IMR-90 (cell line): ENCODE data around the gene IRGQ. TPM values are rescaled to one million over a fixed set of nuclear protein-coding genes. Genes with fewer than 3 reads are reported as not detected.

Source experiments
- ATAC-seq: fragments of 200-7000 bp; cut with Tn5 transposase; 2 replicates; pipeline ENCODE4 v1.9.1; 2020; ENCODE audit warnings: low read depth, mild to moderate bottlenecking, moderate library complexity
- BruUV-seq: library from RNA; stranded (reverse); fragments of 400-500 nt; replicated peaks from 2 replicates; lab custom pipeline; 2021; lab: Mats Ljungman, UMichigan
- CTCF ChIA-PET: fragments of 300-600 bp; formaldehyde crosslinking; extraction: SDS; loops from one replicate; lab custom pipeline; 2021; ENCODE audit warnings: antibody characterized with exemption; lab: Yijun Ruan, JAX
- POLR2A ChIA-PET: fragments of 300-600 bp; sonication (Branson Sonifier 250); formaldehyde crosslinking; loops from one replicate; lab custom pipeline; 2022; ENCODE audit warnings: antibody characterized with exemption; ENCODE audit not compliant: unreplicated experiment; lab: Charles Lee
- DNase-seq: peaks from one replicate; pipeline ENCODE4 v3.0.0; 2013
- H2AFZ ChIP-seq: replicated peaks from 2 replicates; pipeline ENCODE3; 2013; ENCODE audit warnings: low read length, mild to moderate bottlenecking; ENCODE audit not compliant: poor library complexity
- H2AK5ac ChIP-seq: 2 replicates; pipeline ENCODE4 v1.6.1; 2013; ENCODE audit warnings: low read depth, low read length, inconsistent platforms
- H2AK9ac ChIP-seq: replicated peaks from 2 replicates; pipeline ENCODE3; 2013; ENCODE audit warnings: mild to moderate bottlenecking, low read depth, low read length, moderate library complexity; ENCODE audit not compliant: poor library complexity
- H2BK120ac ChIP-seq: 2 replicates; pipeline ENCODE4 v1.6.1; 2013; ENCODE audit warnings: low read depth, low read length, inconsistent platforms
- H2BK15ac ChIP-seq: 3 replicates; pipeline ENCODE4 v1.6.1; 2013; ENCODE audit warnings: low read depth, low read length, inconsistent platforms
- H2BK20ac ChIP-seq: 2 replicates; pipeline ENCODE4 v1.6.1; 2013; ENCODE audit warnings: low read depth, mild to moderate bottlenecking, inconsistent platforms, low read length, moderate library complexity
- H2BK5ac ChIP-seq: 2 replicates; pipeline ENCODE4 v1.6.1; 2013; ENCODE audit warnings: mild to moderate bottlenecking, low read depth, low read length, inconsistent platforms; ENCODE audit not compliant: poor library complexity, severe bottlenecking
- H3K14ac ChIP-seq: replicated peaks from 2 replicates; pipeline ENCODE4 v1.6.1; 2013; ENCODE audit warnings: low read depth, low read length, inconsistent platforms
- H3K18ac ChIP-seq: 2 replicates; pipeline ENCODE4 v1.6.1; 2013; ENCODE audit warnings: low read depth, low read length, control low read depth
- H3K23ac ChIP-seq: 2 replicates; pipeline ENCODE4 v1.6.1; 2013; ENCODE audit warnings: low read depth, low read length, inconsistent platforms
- H3K27ac ChIP-seq: 2 replicates; pipeline ENCODE4 v1.5.1; 2013; ENCODE audit warnings: mild to moderate bottlenecking, control low read depth, low read length; ENCODE audit not compliant: insufficient read depth
- H3K27me3 ChIP-seq: 2 replicates; pipeline ENCODE4 v1.6.1; 2013; ENCODE audit warnings: low read length; ENCODE audit not compliant: control insufficient read depth, insufficient read depth
- H3K36me3 ChIP-seq: 2 replicates; pipeline ENCODE4 v1.6.1; 2013; ENCODE audit warnings: low read length, mixed read lengths; ENCODE audit not compliant: control insufficient read depth, insufficient read depth
- H3K4ac ChIP-seq: 2 replicates; pipeline ENCODE4 v1.6.1; 2013; ENCODE audit warnings: low read depth, low read length, inconsistent platforms
- H3K4me1 ChIP-seq: 2 replicates; pipeline ENCODE4 v1.6.1; 2013; ENCODE audit warnings: low read length, mixed read lengths; ENCODE audit not compliant: control insufficient read depth, insufficient read depth
- H3K4me2 ChIP-seq: 2 replicates; pipeline ENCODE4 v1.6.1; 2013; ENCODE audit warnings: low read depth, mild to moderate bottlenecking, control low read depth, low read length, moderate library complexity
- H3K4me3 ChIP-seq: 2 replicates; pipeline ENCODE4 v1.5.1; 2013; ENCODE audit warnings: low read depth, mild to moderate bottlenecking, control low read depth, low read length, moderate library complexity; ENCODE audit not compliant: insufficient read depth
- H3K56ac ChIP-seq: 2 replicates; pipeline ENCODE4 v1.6.1; 2013; ENCODE audit warnings: low read length, inconsistent platforms; ENCODE audit not compliant: insufficient read depth; ENCODE audit errors: extremely low read depth
- H3K79me1 ChIP-seq, 2 experiments: 2 replicates each; pipeline ENCODE4 v1.6.1; 2013; ENCODE audit warnings: low read length in 2 of 2, inconsistent platforms in 1 of 2, low read depth in 1 of 2
- H3K9ac ChIP-seq: 2 replicates; pipeline ENCODE4 v1.6.1; 2013; ENCODE audit warnings: low read depth, low read length, control low read depth
- H3K9me1 ChIP-seq: 2 replicates; pipeline ENCODE4 v1.6.1; 2013; ENCODE audit warnings: low read length, inconsistent platforms; ENCODE audit not compliant: insufficient read depth
- H3K9me3 ChIP-seq: 2 replicates; pipeline ENCODE4 v1.6.1; 2013; ENCODE audit warnings: low read length; ENCODE audit not compliant: control insufficient read depth, insufficient read depth
- H4K20me1 ChIP-seq: 2 replicates; pipeline ENCODE4 v1.6.1; 2013; ENCODE audit warnings: low read length, inconsistent platforms; ENCODE audit not compliant: insufficient read depth
- H4K5ac ChIP-seq: 2 replicates; pipeline ENCODE4 v1.6.1; 2013; ENCODE audit warnings: mild to moderate bottlenecking, low read depth, low read length, control low read depth
- H4K8ac ChIP-seq, 2 experiments: 2 replicates each; pipeline ENCODE4 v1.6.1; 2013; ENCODE audit warnings: low read depth in 2 of 2, low read length in 2 of 2, control low read depth in 1 of 2, inconsistent platforms in 1 of 2
- H4K91ac ChIP-seq: 2 replicates; pipeline ENCODE4 v1.6.1; 2013; ENCODE audit warnings: low read depth, low read length, inconsistent platforms; ENCODE audit not compliant: insufficient read depth
- CTCF ChIP-seq: conservative IDR thresholded peaks from 2 replicates; pipeline ENCODE4 v1.5.1; 2012; ENCODE audit warnings: mild to moderate bottlenecking, low read depth, low read length, improper control_type of control experiment
- ELK1 ChIP-seq: fragments of 150-350 bp; IDR thresholded peaks from 2 replicates; pipeline ENCODE4 v1.6.1; 2016; ENCODE audit warnings: low read depth, mild to moderate bottlenecking, low read length, moderate library complexity, borderline replicate concordance
- MAFK ChIP-seq: IDR thresholded peaks from 2 replicates; pipeline ENCODE4 v1.6.1; 2012; ENCODE audit warnings: low read depth, low read length, improper control_type of control experiment
- POLR2A ChIP-seq: IDR thresholded peaks from 2 replicates; pipeline ENCODE4 v1.6.1; 2012; ENCODE audit warnings: mild to moderate bottlenecking, low read depth, low read length
- RAD21 ChIP-seq: IDR thresholded peaks from 2 replicates; pipeline ENCODE4 v1.6.1; 2012; ENCODE audit warnings: low read length, improper control_type of control experiment
- RCOR1 ChIP-seq: IDR thresholded peaks from 2 replicates; pipeline ENCODE4 v1.6.1; 2012; ENCODE audit warnings: mild to moderate bottlenecking, low read length, improper control_type of control experiment; ENCODE audit not compliant: insufficient replicate concordance
- SMC3 ChIP-seq: fragments of 150-350 bp; IDR thresholded peaks from 2 replicates; pipeline ENCODE4 v1.6.1; 2016; ENCODE audit warnings: low read depth, mild to moderate bottlenecking, antibody characterized with exemption, low read length, moderate library complexity
- USF2 ChIP-seq: fragments of 150-350 bp; IDR thresholded peaks from 2 replicates; pipeline ENCODE4 v1.6.1; 2017; ENCODE audit warnings: mild to moderate bottlenecking, antibody characterized with exemption, low read length, low read depth
- WGBS, 2 experiments: methylation state at CpG; one replicate each; pipeline versions ENCODE4 v1.1.5 to v1.1.7; 2013; ENCODE audit warnings: missing lambda C conversion rate in 2 of 2; ENCODE audit not compliant: insufficient read length in 1 of 2; ENCODE audit errors: extremely low coverage in 2 of 2; 5-methylcytosine and 5-hydroxymethylcytosine counted together
- dilution Hi-C: fragments of 300-500 bp; cut with HindIII; formaldehyde crosslinking; loops from one replicate; pipeline ENCODE4 v1.14.3; 2018; ENCODE audit warnings: low sequenced_read_pairs; ENCODE audit not compliant: unreplicated experiment
- in situ Hi-C: fragments of 300-500 bp; cut with MboI; formaldehyde crosslinking; loops from 3 replicates; pipeline ENCODE4 v1.14.3; 2019; ENCODE audit warnings: low sequenced_read_pairs, inconsistent platforms, mixed read lengths
- intact Hi-C: fragments of 100-400 bp; cut with micrococcal nuclease; formaldehyde crosslinking; loops from 2 replicates; pipeline ENCODE4 v1.10.0; 2022
- polyA plus RNA-seq, 3 experiments: library from polyadenylated mRNA; depleted of rRNA; stranded (reverse); fragments of >200 nt; gene quantifications; 2 replicates each; pipeline ENCODE4 v1.2.3, GENCODE V29; 2012; ENCODE audit warnings: low replicate concordance in 1 of 3
- total RNA-seq: library from RNA; depleted of rRNA; stranded (reverse); fragments of >200 nt; gene quantifications from 2 replicates; pipeline ENCODE4 v1.2.3, GENCODE V29; 2012

Gene IRGQ
- total and polyA plus RNA-seq, 2 of the 4 experiments (the other 2 are of a cell fraction): 9.0 to 9.9 TPM

GRCh38 chr19:43545276-43545675, 50.7 kb downstream of the IRGQ start:
- H4K8ac ChIP-seq: no peak overlapping the region
- no peaks in the 10 kb centered on the region for H3K9me3 ChIP-seq
- no peak overlapping the region for H4K5ac ChIP-seq
- no peak overlapping the region for H2AK5ac ChIP-seq
- H3K36me3 ChIP-seq: peaks cover 33% of the 10 kb centered on the region
- H2BK120ac ChIP-seq: no peak overlapping the region
- dilution Hi-C loops: no loop called here
- H2BK5ac ChIP-seq: no peak overlapping the region
- H4K91ac ChIP-seq: no peak overlapping the region
- no peak for TF ChIP-seq POLR2A
- no peak for TF ChIP-seq SMC3
- TF ChIP-seq ELK1: no peak
- no peak for TF ChIP-seq USF2
- TF ChIP-seq RAD21: no peak
- TF ChIP-seq CTCF: no peak
- TF ChIP-seq RCOR1: no peak
- no peak for TF ChIP-seq MAFK
- no peak overlapping the region for H2BK15ac ChIP-seq
- ATAC-seq: no peak
- H3K56ac ChIP-seq: no peak overlapping the region
- H2AFZ ChIP-seq: no peak overlapping the region
- in situ Hi-C loops: no loop called here
- H3K4me2 ChIP-seq: no peak overlapping the region
- no peaks in the 10 kb centered on the region for H3K9me1 ChIP-seq
- H3K9ac ChIP-seq: no peak overlapping the region
- no TSS peak for BruUV-seq
- H3K27me3 ChIP-seq: no peaks in the 10 kb centered on the region
- no peak overlapping the region for H3K18ac ChIP-seq
- no peak overlapping the region for H3K4me3 ChIP-seq
- no peak overlapping the region for H3K14ac ChIP-seq
- H3K4me1 ChIP-seq: no peaks in the 10 kb centered on the region
- H2BK20ac ChIP-seq: no peak overlapping the region
- POLR2A ChIA-PET: no interaction called here
- 83% methylated on average over 2 of the region's 5 CpGs; no CpG with 5 or more reads in 1 of the 2 experiments for WGBS, 2 experiments
- intact Hi-C loops: no loop called here
- peak overlapping the region; percentile 72 for H2AK9ac ChIP-seq
- no peaks in the 10 kb centered on the region for H4K20me1 ChIP-seq
- no peak overlapping the region for H3K4ac ChIP-seq
- CTCF ChIA-PET: interaction anchor here (0.5 kb wide), 1 partner anchor 10 kb away, joined by 4 read pairs; no protein-coding TSS in a partner anchor
- no peaks in the 10 kb centered on the region for H3K79me1 ChIP-seq
- no peak overlapping the region for H3K23ac ChIP-seq
- H3K27ac ChIP-seq: no peak overlapping the region
- no peak for DNase-seq
